K562 (cell line): ENCODE data around the gene ECE2. TPM values are rescaled to one million over a fixed set of nuclear protein-coding genes. Genes with fewer than 3 reads are reported as not detected.

Source experiments
- ESRRB ChIP-seq: fragments of 250-450 bp; sonication (Bioruptor Pico); IDR thresholded peaks from 2 replicates; pipeline ENCODE4 v1.5.0; 2020; ENCODE audit warnings: mild to moderate bottlenecking, moderate library complexity, borderline replicate concordance
- MITF ChIP-seq: IDR thresholded peaks from 2 replicates; pipeline ENCODE4 v1.6.1; 2014; ENCODE audit warnings: antibody characterized with exemption
- NR2F6 ChIP-seq: fragments of 450-650 bp; formaldehyde crosslinking; IDR thresholded peaks from 2 replicates; pipeline ENCODE4 v1.4.0; 2020; ENCODE audit warnings: mild to moderate bottlenecking
- POLR2B ChIP-seq: fragments of 450-650 bp; IDR thresholded peaks from 2 replicates; pipeline ENCODE4 v1.6.1; 2018; ENCODE audit warnings: low read depth; ENCODE audit not compliant: partially characterized antibody
- ZNF24 ChIP-seq: fragments of 450-650 bp; IDR thresholded peaks from 2 replicates; pipeline ENCODE4 v1.6.1; 2016
- ZNF318 ChIP-seq, 2 experiments: fragments of 450-650 bp; IDR thresholded peaks; 2 replicates each; pipeline ENCODE4 v1.6.1; 2016; ENCODE audit warnings: mild to moderate bottlenecking in 2 of 2, borderline replicate concordance in 1 of 2, low read depth in 1 of 2, moderate library complexity in 1 of 2
- polyA plus RNA-seq, 8 experiments: library from polyadenylated mRNA; depleted of rRNA in 4 of 8; stranded (reverse) in 5 of 8; unstranded in 3 of 8; fragments of >200 nt; fragmentation: Nextera tagmentation in 2 of 8; fragmentation: Illumina TruSeq in 1 of 8; extraction: Ambion mirVana in 2 of 8; extraction: Trizol in 1 of 8; gene quantifications; 2 replicates each; pipeline versions ENCODE4 v1.2.1 to v1.2.3, GENCODE V29; 2011 to 2014; ENCODE audit warnings: inconsistent platforms in 1 of 8, missing spikeins in 1 of 8
- total RNA-seq, 7 experiments: library from RNA; depleted of rRNA in 6 of 7; stranded (reverse); fragments of >200 nt in 6 of 7; fragmentation: Illumina TruSeq in 2 of 7; extraction: Trizol in 2 of 7; gene quantifications; 2 replicates each; pipeline versions ENCODE4 v1.2.1 to v1.2.3, GENCODE V29; 2011 to 2021; ENCODE audit warnings: low replicate concordance in 1 of 7

ECE2 gene
- total and polyA plus RNA-seq, 9 of the 15 experiments (the other 6 are each of a cell fraction or from before 2014, with no cell fraction given) = not detected

GRCh38 chr3:184325715-184326369 lies 50.0 kb downstream of the ECE2 start (continued):
- TF ChIP-seq ZNF318 (IDR thresholded peaks at IDR 0.05; ENCODE audit: borderline replicate concordance in 1 of 2, low read depth in 1 of 2) = no peak
- no peak for TF ChIP-seq POLR2B
- TF ChIP-seq MITF = no peak
- TF ChIP-seq ESRRB (CRISPR knock-in tag) = no peak
- TF ChIP-seq ZNF24 = no peak
- no peak for TF ChIP-seq NR2F6 (CRISPR knock-in tag)
- TF ChIP-seq, all 486 proteins: peak for 0
